Thyroid gland (tissue), 4 donors: ENCODE measurements around the gene UBL4B. TPM values are rescaled to one million over a fixed set of nuclear protein-coding genes. Genes with fewer than 3 reads are reported as not detected.

Source experiments
- DNase-seq, 2 donors: peaks; one replicate each; pipeline ENCODE4 v3.0.0-alpha.2; 2019
- H3K27ac ChIP-seq, 3 donors: fragments of 200-600 bp; sonication (generic); 1 replicate in 2 of 3; 2 replicates in 1 of 3; pipeline ENCODE4 v1.5.1; 2016 to 2019; ENCODE audit warnings: mild to moderate bottlenecking in 1 of 3, moderate library complexity in 1 of 3
- H3K27me3 ChIP-seq: fragments of 200-600 bp; sonication (generic); one replicate; pipeline ENCODE4 v1.5.1; 2019
- H3K36me3 ChIP-seq, 2 donors: fragments of 200-600 bp; sonication (generic); one replicate each; pipeline ENCODE4 v1.5.1; 2016 to 2019
- H3K4me1 ChIP-seq, 2 donors: fragments of 200-600 bp; sonication (generic); one replicate each; pipeline ENCODE4 v1.5.1; 2017 to 2019
- H3K4me3 ChIP-seq, 3 donors: fragments of 200-600 bp; sonication (generic); replicated peaks in 1 of 3; 1 replicate in 2 of 3; 2 replicates in 1 of 3; pipeline ENCODE4 v1.5.1; 2016; ENCODE audit warnings: mild to moderate bottlenecking in 1 of 3
- H3K9me3 ChIP-seq: fragments of 200-600 bp; sonication (generic); one replicate; pipeline ENCODE4 v1.5.1; 2017
- CTCF ChIP-seq, 6 experiments: fragments of 200-600 bp in 3 of 6; fragments of 450-650 bp in 3 of 6; sonication (generic) in 3 of 6; IDR thresholded peaks; one replicate each; pipeline ENCODE4 v1.5.1; 2016 to 2019; ENCODE audit warnings: antibody characterized with exemption in 6 of 6, mild to moderate bottlenecking in 2 of 6, inconsistent platforms in 1 of 6, moderate library complexity in 1 of 6
- POLR2A ChIP-seq, 2 donors: fragments of 450-650 bp; IDR thresholded peaks; one replicate each; pipeline ENCODE4 v1.6.1; 2017; ENCODE audit warnings: antibody characterized with exemption in 2 of 2, mild to moderate bottlenecking in 2 of 2, moderate library complexity in 1 of 2
- WGBS, 2 donors: methylation state at CpG; one replicate each; pipeline ENCODE4 v1.1.5; 2017; 5-methylcytosine and 5-hydroxymethylcytosine counted together
- intact Hi-C: fragments of 100-400 bp; cut with DNase I; formaldehyde crosslinking; loops from one replicate; pipeline ENCODE4 v1.15.1; 2023
- total RNA-seq, 4 donors: library from RNA; depleted of rRNA; stranded (reverse); fragments of >200 nt; gene quantifications; one replicate each; pipeline ENCODE4 v1.2.3, GENCODE V29; 2016

Gene UBL4B
- total RNA-seq, 4 donors from 2014 or later: 0.27 TPM; not detected in 3

DNA sequence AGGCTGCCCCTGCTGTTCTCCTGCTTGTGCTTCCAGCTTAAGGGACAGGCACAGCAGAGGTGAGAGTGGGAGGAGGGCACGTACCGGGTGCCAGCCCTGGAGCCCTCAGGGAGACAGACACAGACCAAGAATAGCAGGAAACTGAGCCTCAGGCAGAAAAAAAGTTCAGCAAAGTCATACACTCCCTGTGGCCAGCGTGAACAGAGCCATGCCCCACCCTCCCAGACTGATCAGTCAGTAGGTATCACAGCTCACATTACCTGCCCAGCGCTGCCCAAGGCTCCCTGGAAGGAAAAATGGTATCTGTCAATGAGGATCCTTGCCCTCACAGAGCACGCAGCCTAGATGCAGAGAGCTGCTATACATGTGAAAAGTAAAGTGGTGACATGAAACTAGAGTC is 1.3 kb downstream of the UBL4B start:
- Histone ChIP-seq H3K4me1 (no peaks in the 10 kb centered on the region), H3K4me3 (no peak overlapping the region), H3K27ac (no peak overlapping the region), H3K27me3 (no peaks in the 10 kb centered on the region), H3K9me3 (no peaks in the 10 kb centered on the region), H3K36me3 (no peaks in the 10 kb centered on the region)
- WGBS, 2 donors: 38 to 57% methylated on average over 5 of the region's 5 CpGs
- TF ChIP-seq POLR2A (IDR thresholded peaks at IDR 0.05) (no peak), CTCF (IDR thresholded peaks at IDR 0.05) (no peak)
- intact Hi-C loops: no loop called here
- no peak for DNase-seq

GRCh38 chr1:110114173-110114572 is 1.9 kb downstream of the UBL4B start:
- no peaks in the 10 kb centered on the region for H3K9me3 ChIP-seq
- H3K36me3 ChIP-seq: no peaks in the 10 kb centered on the region
- no peak overlapping the region for H3K27ac ChIP-seq
- no peak for DNase-seq
- no peak overlapping the region for H3K4me3 ChIP-seq
- 79 to 86% methylated on average over 5 of the region's 5 CpGs for WGBS, 2 donors
- TF ChIP-seq POLR2A (IDR thresholded peaks at IDR 0.05) (no peak), CTCF (IDR thresholded peaks at IDR 0.05) (no peak)
- H3K4me1 ChIP-seq: no peaks in the 10 kb centered on the region
- intact Hi-C loops: no loop called here
- H3K27me3 ChIP-seq: no peaks in the 10 kb centered on the region

DNA sequence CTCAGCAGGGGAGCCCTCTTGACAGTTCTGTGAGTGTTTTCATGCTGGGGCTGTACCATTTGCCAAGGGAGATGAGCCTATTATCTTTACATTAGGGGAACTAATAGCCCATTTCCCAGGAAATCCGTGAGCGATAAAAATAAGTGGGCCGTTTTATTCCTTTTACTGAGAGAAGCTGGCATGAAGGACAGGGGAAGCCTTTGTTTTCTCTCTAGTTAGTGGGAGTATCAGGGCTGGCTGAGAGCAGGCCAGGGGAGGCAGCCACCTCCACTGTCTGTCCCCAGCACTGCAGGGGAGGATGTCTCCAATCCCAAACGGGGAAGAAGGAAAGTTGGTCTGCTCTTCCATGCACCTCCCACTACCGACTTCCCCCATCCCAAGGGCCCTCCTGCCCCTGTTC is 2.5 kb downstream of the UBL4B start:
- no peak overlapping the region for H3K27ac ChIP-seq
- no peak for DNase-seq
- no peaks in the 10 kb centered on the region for H3K27me3 ChIP-seq
- intact Hi-C loops: no loop called here
- no peaks in the 10 kb centered on the region for H3K4me1 ChIP-seq
- TF ChIP-seq POLR2A (IDR thresholded peaks at IDR 0.05) (no peak), CTCF (IDR thresholded peaks at IDR 0.05) (no peak)
- WGBS, 2 donors: 63 to 73% methylated on average over 4 to 5 of the region's 5 CpGs
- no peaks in the 10 kb centered on the region for H3K9me3 ChIP-seq
- H3K4me3 ChIP-seq: no peak overlapping the region
- H3K36me3 ChIP-seq: no peaks in the 10 kb centered on the region

GRCh38 chr1:110118636-110119396 is 6.6 kb downstream of the UBL4B start:
- no peaks in the 10 kb centered on the region for H3K9me3 ChIP-seq
- 69 to 72% methylated on average over 7 of the region's 7 CpGs for WGBS, 2 donors
- TF ChIP-seq CTCF (IDR thresholded peaks at IDR 0.05) (no peak), POLR2A (IDR thresholded peaks at IDR 0.05) (no peak)
- H3K27ac ChIP-seq: no peak overlapping the region
- intact Hi-C loops: no loop called here
- no peak for DNase-seq
- H3K4me3 ChIP-seq: no peak overlapping the region
- no peaks in the 10 kb centered on the region for H3K4me1 ChIP-seq
- H3K27me3 ChIP-seq: no peaks in the 10 kb centered on the region
- no peaks in the 10 kb centered on the region for H3K36me3 ChIP-seq

DNA sequence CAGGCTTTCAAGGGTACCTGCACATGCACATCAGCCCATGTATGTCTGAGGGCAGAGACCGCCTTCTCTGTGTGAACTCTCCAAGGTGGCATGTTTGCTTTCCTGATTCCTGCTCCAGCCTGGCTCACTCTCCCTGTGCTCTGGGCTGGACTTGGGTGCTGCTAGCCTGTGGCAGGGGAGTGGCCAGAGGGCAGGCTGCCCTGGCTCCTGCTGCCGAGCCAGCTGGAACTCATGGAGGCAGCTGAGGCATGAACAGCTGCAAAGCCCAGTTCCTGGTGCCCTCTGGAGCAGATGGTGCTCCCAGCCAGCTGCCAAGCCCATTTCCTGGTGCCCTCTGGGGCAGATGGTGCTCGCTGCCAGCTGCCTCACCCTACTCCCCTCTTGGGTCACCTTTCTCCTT is 7.6 kb downstream of the UBL4B start:
- intact Hi-C loops: no loop called here
- DNase-seq: no peak
- 71 to 74% methylated on average over 2 to 3 of the region's 3 CpGs for WGBS, 2 donors
- Histone ChIP-seq H3K27ac (no peak overlapping the region), H3K4me1 (no peaks in the 10 kb centered on the region), H3K4me3 (no peak overlapping the region), H3K27me3 (no peaks in the 10 kb centered on the region), H3K9me3 (no peaks in the 10 kb centered on the region), H3K36me3 (no peaks in the 10 kb centered on the region)
- TF ChIP-seq POLR2A (IDR thresholded peaks at IDR 0.05) (no peak), CTCF (IDR thresholded peaks at IDR 0.05) (no peak)
